GM15510 (cell line): ENCODE measurements around the gene PHACTR3.

ENCODE experiments used
- POLR2A ChIP-seq: IDR thresholded peaks from 3 replicates; pipeline ENCODE4 v1.6.1; 2011; ENCODE audit warnings: borderline replicate concordance; ENCODE audit not compliant: insufficient read length; ENCODE audit errors: extremely low read depth

PHACTR3 gene

GRCh38 chr20:59781226-59781625 is 176.9 kb downstream of the PHACTR3 start:
- TF ChIP-seq POLR2A = no peak

- TF ChIP-seq POLR2A = no peak
Observed at GRCh38 chr20:59782986-59783640, 178.8 kb downstream of the PHACTR3 start.

- no peak for TF ChIP-seq POLR2A
Observed at GRCh38 chr20:59783641-59784010, 179.3 kb downstream of the PHACTR3 start.

GRCh38 chr20:59784365-59784764 is 180.0 kb downstream of the PHACTR3 start:
- no peak for TF ChIP-seq POLR2A

- no peak for TF ChIP-seq POLR2A
Observed at GRCh38 chr20:59784791-59785668, 180.7 kb downstream of the PHACTR3 start.

- TF ChIP-seq POLR2A = no peak
Observed at GRCh38 chr20:59785669-59785959, 181.3 kb downstream of the PHACTR3 start.

- TF ChIP-seq POLR2A = no peak
Observed at GRCh38 chr20:59785986-59786795, 181.9 kb downstream of the PHACTR3 start.

GRCh38 chr20:59786801-59787537 is 182.6 kb downstream of the PHACTR3 start:
- TF ChIP-seq POLR2A = no peak

GRCh38 chr20:59787538-59787890 is 183.2 kb downstream of the PHACTR3 start:
- TF ChIP-seq POLR2A = no peak

- no peak for TF ChIP-seq POLR2A
Observed at GRCh38 chr20:59788196-59788735, 183.9 kb downstream of the PHACTR3 start.

GRCh38 chr20:59788811-59789397 is 184.6 kb downstream of the PHACTR3 start:
- no peak for TF ChIP-seq POLR2A

GRCh38 chr20:59789686-59790085 is 185.3 kb downstream of the PHACTR3 start:
- TF ChIP-seq POLR2A = no peak

GRCh38 chr20:59790346-59790745 is 186.0 kb downstream of the PHACTR3 start:
- TF ChIP-seq POLR2A = no peak

GRCh38 chr20:59792300-59792699 is 188.0 kb downstream of the PHACTR3 start:
- TF ChIP-seq POLR2A = no peak
